HG02610 (cell line): ENCODE results near the gene TSPYL1.
"Not testable (repeated sequence)": the region's sequence is repeated elsewhere in the genome, so short reads cannot be mapped to it uniquely, and the experiment has no call there.

Source experiments
- ATAC-seq: cut with Tn5 transposase; IDR thresholded peaks from one replicate; pipeline ENCODE4 v1.9.1; 2021; ENCODE audit warnings: mild to moderate bottlenecking, moderate library complexity; ENCODE audit not compliant: unreplicated experiment

The TSPYL1 gene

DNA sequence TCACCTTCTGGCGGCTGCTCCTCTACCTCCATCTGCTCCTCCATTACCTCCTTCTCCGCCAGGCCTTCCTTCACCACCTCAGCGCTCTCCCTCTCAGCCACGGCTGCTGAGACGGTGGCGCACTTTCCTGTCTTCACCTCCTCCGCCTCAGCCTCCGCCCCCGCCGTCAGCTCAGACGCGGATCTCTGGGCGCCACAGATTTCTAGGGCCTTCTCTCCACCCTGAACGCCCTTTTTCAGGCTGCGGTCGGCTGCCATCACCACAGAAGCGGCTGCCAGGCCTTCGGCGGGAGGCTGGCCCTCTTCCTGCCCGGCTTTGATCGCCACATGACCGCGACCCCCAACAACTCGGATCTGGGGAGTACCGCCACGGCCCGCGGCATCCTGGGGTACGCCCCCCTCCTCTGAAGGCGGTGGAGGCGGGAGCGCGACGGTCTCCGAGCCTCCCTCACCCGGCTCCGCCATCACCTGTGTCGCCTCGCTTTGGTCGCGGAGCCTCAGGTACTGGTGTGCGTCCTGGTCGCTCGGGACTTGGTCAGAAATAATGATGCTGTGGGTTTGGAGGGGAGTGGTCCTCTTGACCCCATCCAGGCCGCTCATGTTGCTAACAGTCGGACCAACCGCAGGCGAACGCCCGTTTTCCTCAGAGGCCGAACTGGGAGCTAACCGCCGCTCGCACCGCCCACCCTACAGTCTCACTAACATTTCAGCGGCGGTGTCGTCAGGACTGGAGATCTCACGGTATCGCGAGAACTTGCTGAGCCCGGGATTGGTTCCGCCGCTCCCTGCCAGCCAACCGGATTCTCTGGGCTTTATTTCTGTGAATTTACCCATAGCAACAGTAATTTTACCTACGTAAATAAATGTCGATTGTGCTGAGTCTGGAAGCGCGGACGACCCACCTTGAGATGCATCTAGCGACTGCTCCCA is at the start of gene TSPYL1:
TSPYL1 (minus strand) TSS at position 699 of the 929 bp plus-strand sequence; CDS start at position 599, 100 bp downstream.
- peak; percentile 96 for ATAC-seq

DNA sequence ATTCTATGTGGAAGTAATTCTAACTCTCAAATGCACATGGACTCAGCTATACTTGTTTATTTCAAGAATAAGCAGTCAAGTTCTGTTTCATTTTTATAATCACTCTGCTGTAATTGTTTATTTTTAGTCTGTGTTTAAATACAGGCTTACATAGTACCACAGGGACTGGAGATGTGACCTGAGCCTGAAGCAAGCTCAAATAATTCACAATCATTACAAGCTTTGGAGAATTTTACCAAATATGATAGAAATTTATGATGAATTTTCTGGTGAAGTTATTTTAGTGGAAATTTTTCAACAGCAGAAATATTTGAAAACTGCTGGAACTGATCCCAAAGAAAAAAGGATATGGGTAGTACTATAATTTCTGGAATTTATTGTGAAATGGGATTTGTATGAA is 49.4 kb upstream of the TSPYL1 start:
- ATAC-seq: no peak

DNA sequence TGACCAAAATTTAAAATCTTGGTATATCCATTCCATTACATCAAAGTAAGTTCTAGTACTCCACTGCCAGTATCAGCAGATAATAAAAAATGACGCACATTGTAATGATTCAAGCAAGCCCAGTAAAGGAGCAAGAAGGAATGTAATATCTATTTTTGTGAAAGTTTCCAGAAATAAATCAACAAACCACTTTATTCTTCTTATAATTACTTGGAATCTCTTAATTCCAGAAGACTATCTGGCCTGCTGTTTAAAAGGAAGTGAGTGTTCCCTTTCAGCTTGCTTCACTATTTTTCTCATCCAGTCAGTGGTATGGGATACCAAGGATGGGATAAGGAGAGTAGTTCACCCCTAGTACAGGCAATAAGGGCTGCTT is 48.8 kb upstream of the TSPYL1 start:
- ATAC-seq: no peak

DNA sequence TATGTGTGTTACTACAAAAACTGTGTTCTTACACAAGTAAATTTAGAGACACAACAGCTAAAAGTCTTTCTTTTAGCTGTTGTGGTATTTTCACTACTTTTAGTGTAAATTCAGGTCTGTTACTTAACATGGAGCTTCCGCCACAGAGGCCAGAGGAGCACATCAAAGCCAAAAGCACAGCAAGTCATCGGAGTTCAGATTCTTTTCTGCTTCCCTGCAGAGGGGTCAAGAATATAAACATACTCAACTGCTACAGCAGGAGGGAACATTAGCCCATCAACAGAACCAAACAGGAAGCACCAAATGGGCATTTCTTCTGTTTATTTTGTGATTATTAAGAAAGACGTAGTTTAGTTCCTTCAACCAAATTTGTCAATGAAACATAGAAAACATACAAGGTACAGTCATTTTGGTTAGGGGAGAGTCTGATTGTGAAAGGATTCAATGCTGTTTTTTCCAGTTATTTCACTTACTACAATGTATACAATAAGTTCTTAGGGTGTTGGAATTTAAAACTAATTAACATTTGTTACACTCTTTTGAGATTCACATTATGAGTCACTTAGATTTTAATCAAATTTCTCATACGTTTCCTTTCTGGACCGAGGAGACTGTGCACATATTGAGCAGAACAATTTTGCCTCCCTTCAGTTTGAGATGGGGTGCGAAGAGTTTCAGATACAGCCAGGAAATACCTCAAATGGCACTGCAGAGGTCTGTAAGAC is 48.2 kb upstream of the TSPYL1 start:
- ATAC-seq: no peak

DNA sequence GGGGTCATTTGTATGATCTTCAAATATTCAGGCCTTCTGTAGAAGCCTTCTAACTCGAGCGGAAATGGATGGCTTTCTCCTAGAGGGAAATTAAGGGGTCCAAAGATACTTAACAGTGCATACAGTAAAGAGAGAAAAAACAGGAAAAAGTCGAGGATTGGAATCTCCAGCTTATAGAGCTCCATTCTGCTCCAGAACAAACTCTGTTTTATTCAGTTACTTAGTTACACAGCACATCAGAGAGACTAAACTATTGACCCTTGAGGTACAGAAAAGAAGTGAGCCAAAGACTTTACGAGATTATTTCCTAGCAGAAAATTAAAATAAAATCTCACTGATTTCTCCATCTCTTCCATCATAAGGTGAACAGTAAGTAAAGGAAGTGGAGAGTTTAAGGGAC is 47.3 kb upstream of the TSPYL1 start:
- ATAC-seq: no peak

DNA sequence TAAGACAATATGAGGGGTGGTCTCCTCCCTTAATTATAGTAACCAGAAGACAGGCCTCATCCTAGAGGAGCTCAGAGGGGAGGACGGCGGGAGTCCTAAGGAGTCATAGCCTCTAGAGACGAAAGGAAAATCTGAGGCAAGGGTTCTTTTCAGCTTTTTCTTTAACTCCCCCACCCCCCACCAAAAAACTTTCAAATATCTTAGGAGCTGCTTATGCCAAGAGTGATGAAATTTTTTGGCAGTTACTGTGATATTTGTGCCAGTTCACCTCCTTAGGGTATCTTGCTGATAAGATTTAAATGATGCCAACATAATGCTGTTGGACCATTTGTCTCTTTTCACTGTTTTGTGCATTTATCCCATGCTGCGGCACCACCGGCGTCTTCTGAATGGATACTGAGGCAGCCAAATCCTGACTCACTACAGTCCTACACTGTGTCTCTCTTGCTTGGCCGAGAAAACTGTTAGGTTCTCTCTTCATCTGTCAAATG is 46.5 kb upstream of the TSPYL1 start:
- ATAC-seq: no peak

DNA sequence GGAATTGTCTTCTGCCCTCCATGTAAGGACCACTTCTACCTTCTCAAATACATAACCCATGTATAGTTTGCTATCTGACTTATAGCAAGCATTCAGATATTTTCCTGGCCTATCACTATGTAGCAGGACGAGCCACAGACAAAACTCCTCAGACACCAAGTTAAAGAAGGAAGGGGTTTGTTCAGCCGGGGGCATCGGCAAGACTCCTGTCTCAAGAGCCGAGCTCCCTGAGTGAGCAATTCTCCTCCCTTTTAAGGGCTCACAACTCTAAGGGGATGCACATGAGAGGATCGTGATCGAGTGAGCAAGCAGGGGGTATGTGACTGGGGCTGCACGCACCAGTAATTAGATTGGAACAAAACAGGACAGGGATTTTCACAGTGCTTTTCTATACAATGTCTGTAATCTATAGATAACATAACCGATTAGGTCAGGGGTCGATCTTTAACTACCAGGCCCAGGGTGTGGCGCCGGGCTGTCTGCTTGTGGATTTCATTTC is 46.0 kb upstream of the TSPYL1 start:
- ATAC-seq: not testable (repeated sequence)

DNA sequence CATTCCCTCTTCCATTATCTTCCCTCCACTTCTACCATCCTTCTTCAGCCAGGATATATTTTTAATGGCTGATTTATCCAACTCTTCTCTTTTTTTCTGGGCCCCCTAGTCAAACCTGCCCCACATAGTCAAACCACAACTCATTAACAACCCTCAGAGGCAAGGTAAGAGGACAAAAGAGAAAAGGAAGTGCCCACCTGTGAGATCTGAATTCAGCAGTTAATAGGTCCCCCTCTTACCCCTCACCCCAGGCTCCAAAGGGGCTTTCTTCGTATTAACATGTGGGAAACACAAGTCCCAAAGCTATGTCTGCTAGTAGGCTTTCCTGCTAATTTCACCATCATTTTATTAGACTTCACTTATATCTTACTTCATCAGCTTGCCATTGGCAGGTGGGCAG is 44.1 kb upstream of the TSPYL1 start:
- no peak for ATAC-seq

DNA sequence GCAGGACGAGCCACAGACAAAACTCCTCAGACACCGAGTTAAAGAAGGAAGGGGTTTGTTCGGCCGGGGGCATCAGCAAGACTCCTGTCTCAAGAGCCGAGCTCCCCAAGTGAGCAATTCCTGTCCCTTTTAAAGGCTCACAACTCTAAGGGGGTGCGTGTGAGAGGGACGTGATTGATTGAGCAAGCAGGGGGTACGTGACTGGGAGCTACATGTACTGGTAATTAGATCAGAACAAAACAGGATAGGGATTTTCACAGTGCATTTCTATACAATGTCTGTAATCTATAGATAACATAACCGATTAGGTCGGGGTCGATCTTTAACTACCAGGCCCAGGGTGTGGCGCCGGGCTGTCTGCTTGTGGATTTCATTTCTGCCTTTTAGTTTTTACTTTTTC is 42.2 kb upstream of the TSPYL1 start:
- not testable (repeated sequence) for ATAC-seq

DNA sequence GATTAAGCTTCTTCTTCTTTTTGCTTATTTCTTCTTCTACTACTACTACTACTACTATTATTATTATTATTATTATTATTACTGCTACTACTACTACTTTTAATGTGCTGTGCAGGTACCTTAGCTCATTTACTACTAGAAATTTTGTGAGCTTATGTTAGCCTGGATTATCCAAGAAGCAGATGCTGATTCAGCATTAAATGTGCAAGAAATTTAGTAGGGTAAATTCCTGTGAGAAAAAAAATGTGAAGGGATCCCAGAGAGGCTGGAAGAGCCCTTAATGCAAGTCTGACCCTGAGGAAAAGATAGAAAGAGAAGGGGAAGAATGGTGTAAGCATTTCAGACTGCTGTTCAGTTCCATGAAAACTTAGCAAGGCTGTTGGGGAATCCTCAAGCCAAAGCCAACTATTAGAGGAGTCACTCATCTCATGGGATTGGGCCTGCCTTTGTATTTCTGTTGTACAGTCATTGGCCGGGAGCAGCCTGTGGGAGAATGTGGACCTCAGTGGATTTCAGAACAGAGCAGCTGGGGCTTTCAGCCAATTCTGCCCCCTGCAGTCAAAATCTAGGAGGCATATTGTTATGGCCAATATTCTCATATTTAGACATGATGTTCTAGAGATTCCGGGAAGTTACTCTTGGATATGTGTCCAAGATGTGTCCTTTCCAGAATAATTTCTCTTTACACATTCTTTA is 37.2 kb upstream of the TSPYL1 start:
- ATAC-seq: no peak

DNA sequence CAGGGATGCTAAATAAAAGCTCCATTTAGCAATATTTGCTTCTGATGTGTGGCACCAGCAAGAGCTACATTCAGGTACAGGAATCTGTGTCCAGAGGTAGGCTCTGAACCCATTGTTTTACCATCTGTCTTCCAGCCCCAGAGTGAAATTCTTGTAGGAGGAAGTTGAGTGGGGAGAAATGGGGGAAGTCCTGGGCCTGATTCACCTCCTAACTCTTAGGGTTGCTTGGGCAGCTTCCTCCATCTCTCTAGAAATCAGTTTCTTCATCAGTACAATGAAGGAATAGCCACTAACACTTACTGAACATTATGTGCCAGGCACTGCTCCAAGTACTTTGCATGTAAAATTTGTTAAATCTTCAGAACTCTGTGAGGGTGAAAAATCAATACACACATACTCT is 35.1 kb upstream of the TSPYL1 start:
- peak; percentile 82 for ATAC-seq

DNA sequence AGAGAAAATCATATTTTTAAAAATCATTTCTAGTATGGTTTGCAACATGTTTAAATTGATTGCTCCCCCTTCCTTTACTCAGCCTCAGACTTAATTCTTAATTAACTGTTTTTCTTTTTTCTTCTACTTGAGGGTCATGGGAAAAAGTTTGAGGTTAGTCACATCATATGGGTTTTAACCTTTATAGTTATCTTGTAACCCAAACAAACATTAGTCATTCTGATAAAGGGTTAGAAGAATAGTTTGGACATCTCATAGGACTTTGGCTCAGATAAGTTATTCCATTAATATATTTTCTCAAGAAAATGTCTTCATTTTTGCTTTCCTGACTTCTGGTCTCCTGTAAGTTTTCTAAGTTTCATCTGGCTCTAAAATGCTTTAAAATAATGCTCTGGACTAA is 34.5 kb upstream of the TSPYL1 start:
- no peak for ATAC-seq

DNA sequence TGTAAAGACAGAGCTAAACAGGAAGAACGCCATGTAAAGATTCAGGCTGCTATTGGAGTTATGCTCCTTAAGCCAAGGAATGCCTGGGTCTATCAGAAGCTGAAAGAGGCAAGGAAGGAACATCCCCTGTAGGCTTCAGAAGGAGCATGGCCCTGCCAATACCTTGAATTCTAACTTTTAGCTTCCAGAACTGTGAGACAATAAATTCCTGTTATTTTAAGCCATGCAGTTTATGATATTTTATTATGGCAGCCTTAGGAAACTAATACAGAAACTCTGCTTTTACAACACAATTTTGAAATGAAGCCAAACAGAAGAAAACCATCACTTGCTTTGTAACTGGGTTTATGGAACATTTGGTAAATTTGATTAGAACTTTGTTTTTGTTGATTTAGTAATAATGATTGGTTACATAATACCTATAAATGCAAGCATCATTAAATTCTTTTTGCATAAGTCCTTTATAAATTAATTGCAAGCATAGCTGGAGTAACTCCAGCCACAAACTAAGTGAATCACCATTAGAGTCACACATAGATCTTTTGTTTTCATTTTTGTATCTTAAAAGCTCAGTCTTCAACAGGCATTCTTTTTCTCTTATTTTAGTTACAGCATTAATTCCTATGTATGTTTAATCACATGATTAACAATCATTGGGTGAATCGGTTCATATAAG is 33.5 kb upstream of the TSPYL1 start:
- no peak for ATAC-seq

DNA sequence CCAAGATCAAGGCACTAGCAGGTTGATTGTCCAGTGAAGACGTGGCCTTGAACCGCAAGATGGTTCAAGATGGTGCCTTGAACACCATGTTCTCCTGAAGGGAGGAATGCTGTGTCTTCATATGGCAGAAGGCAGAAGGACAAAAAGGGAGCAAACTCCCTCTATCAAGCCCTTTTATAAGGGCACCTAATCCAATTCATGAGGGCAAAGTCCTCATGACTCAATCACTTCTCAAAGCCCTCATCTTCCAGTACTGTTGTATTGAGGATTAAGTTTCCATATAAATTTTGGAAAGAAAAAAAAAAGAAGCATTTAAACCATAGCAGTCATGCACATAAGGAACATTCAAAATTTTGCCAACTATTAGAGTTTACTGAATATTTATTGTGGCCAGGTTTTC is 29.9 kb upstream of the TSPYL1 start:
- ATAC-seq: no peak

DNA sequence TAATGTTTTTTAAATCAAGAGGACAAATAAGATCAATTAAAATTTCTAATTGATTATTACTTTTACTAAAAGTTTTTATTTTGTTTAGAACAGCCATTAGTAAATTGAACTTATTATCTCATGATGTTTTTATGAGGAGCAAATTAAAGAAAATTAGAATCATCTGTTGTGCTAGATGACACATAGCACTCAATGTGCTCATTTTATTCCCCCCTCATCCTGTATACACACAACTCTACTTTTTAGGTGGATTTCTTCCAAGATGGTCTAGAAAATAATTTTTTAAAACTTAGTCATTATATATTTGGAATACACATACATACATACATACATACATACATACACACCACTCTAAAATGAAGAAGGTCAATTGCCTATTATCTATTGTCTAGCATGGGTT is 29.3 kb upstream of the TSPYL1 start:
- no peak for ATAC-seq

DNA sequence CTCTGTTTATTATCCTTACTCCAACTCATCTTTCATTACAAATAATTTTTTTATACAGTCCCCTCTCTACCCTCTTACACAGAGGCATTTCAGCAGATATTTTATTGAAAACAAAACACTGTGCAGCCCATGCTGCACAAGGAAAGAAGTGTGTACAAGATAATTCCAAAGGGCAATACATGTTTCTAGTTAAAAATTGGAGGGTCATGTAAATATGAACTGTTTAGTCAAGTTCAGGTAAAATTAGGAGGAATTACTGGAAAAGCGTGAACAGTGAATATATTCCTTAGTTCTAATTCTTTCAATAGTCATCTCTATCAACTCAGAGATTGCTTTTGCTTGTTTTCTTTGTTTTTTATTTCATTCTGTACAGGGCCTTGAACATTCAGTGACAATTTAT is 27.9 kb upstream of the TSPYL1 start:
- ATAC-seq: no peak

DNA sequence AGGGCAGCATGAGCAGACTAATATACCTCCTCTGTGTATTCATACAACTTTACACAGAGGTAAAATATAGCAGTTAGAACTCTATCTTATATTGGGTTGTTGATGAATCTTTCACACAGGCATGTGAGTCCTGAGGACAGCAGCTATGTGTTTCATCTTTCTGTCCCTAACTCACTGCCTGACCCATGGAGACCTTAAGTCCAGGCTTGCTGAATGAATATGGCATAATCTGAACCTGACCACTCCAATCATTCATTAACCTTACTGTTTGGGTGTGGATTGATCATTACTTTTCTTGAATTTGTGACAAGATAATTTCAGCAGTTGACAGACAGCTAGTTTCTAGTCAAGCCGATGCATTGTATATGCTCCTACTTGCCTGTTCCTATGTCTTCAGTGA is 27.3 kb upstream of the TSPYL1 start:
- ATAC-seq: no peak

DNA sequence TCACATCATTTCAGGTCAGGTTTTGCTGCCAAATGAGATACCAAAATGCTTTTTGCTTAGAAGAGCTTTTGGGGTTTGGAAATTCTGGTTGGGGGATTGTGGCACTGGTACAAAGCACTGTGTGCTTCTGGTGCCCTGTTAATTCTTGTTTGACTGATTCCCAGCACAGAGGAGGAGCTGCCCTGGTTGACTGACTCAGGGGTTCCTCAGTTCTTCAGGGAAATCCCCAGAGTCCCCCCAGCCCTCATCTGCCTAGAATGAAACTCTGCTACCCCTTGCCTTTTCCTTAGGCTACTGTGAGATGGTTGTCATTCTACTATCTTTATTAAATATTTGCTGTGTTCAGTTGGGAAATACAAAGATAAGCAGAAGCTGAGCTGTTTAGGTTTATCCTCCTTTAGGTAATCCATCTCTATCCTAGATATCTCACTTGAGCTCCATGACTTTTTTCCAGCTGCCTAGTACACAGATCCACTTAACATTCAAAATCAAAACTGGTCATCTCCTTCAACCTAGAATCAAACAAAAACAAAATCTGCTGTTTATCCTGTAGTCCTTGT is 24.9 kb upstream of the TSPYL1 start:
- ATAC-seq: no peak

DNA sequence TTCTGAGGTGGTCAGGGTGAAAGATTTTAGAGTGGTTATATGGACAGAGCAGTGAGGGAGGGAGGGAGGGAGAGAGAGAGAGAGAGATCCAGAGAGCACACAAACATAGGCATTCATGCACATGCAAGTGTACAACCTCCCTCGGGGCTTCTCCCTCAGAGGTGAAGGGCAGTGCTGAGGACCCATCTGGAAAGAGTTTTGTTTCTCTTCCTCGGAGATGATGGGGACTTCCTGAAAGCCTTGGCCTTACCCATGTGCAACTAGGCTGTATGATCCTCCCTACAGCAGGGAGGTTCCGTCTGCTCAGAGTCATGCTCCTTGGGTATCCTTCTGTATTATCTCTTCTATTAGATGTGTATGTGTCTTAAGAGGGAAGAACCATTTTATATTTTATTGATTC is 21.4 kb upstream of the TSPYL1 start:
- ATAC-seq: no peak

DNA sequence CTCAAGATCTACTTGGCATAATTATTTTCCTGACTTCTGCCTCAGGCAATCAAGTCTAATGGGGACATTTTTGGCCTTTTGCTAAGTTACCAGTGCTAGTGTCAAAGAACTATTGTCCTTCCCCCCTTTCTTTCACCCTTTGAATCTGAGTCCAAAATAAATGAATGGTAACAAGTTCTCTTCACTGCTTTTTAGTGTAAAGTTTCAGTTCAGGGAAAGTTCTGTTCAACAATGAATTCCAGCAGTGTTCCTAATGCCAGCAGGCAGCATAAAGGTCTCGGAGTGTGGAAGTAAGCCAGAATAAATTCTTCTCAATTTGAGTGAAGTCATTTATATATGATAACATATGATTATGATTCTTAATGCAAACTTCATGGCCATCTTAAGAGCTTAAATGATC is 20.8 kb upstream of the TSPYL1 start:
- ATAC-seq: no peak
